ENCODE results near the gene GIPC1. TPM values are rescaled to one million over a fixed set of nuclear protein-coding genes. Genes with fewer than 3 reads are reported as not detected.
"Not testable (repeated sequence)": the region's sequence is repeated elsewhere in the genome, so short reads cannot be mapped to it uniquely, and the experiment has no call there.

Gene GIPC1
- total RNA-seq, 1 donor from 2014 or later, result 127 TPM

- DNase-seq (ENCODE audit: low spot score), result peak; percentile 85
Measured at GRCh38 chr19:14517840-14518505, 22.0 kb upstream of the GIPC1 start, which contains the start of gene DNAJB1. DNAJB1 (minus strand) TSS chr19:14518397; CDS start chr19:14518349, 48 bp downstream.

- no peak for DNase-seq (ENCODE audit: low spot score)
Measured at GRCh38 chr19:14517446-14517839, 21.5 kb upstream of the GIPC1 start.

GRCh38 chr19:14516746-14517438 is 21.0 kb upstream of the GIPC1 start:
- DNase-seq (ENCODE audit: low spot score), result no peak

GRCh38 chr19:14516048-14516534 is 20.2 kb upstream of the GIPC1 start:
- no peak for DNase-seq (ENCODE audit: low spot score)

- DNase-seq (ENCODE audit: low spot score), result no peak
Measured at GRCh38 chr19:14515501-14516047, 19.6 kb upstream of the GIPC1 start.

- DNase-seq (ENCODE audit: low spot score), result no peak
Measured at GRCh38 chr19:14514215-14514863, 18.4 kb upstream of the GIPC1 start.

GRCh38 chr19:14512406-14512961 is 16.6 kb upstream of the GIPC1 start:
- no peak for DNase-seq (ENCODE audit: low spot score)

- DNase-seq (ENCODE audit: low spot score), result no peak
Measured at GRCh38 chr19:14511229-14511593, 15.3 kb upstream of the GIPC1 start.

- no peak for DNase-seq (ENCODE audit: low spot score)
Measured at GRCh38 chr19:14510311-14511228, 14.6 kb upstream of the GIPC1 start.

- no peak for DNase-seq (ENCODE audit: low spot score)
Measured at GRCh38 chr19:14507704-14508542, 12.0 kb upstream of the GIPC1 start.

GRCh38 chr19:14505488-14506239 is 9.7 kb upstream of the GIPC1 start:
- no peak for DNase-seq (ENCODE audit: low spot score)

- not testable (repeated sequence) for DNase-seq (ENCODE audit: low spot score)
Measured at GRCh38 chr19:14504575-14504974, 8.6 kb upstream of the GIPC1 start.

- DNase-seq (ENCODE audit: low spot score), result no peak
Measured at GRCh38 chr19:14503285-14503684, 7.4 kb upstream of the GIPC1 start.

- no peak for DNase-seq (ENCODE audit: low spot score)
Measured at GRCh38 chr19:14502334-14503092, 6.6 kb upstream of the GIPC1 start.

GRCh38 chr19:14497228-14497921 is 1.4 kb upstream of the GIPC1 start:
- DNase-seq (ENCODE audit: low spot score), result peak; percentile 65

GRCh38 chr19:14496834-14497227 is 904 bp upstream of the GIPC1 start:
- no peak for DNase-seq (ENCODE audit: low spot score)

- DNase-seq (ENCODE audit: low spot score), result no peak
Measured at GRCh38 chr19:14495672-14496028, 277 bp downstream of the GIPC1 start.
